ENCODE data around the gene CYLC1.

Gene CYLC1, protein sequence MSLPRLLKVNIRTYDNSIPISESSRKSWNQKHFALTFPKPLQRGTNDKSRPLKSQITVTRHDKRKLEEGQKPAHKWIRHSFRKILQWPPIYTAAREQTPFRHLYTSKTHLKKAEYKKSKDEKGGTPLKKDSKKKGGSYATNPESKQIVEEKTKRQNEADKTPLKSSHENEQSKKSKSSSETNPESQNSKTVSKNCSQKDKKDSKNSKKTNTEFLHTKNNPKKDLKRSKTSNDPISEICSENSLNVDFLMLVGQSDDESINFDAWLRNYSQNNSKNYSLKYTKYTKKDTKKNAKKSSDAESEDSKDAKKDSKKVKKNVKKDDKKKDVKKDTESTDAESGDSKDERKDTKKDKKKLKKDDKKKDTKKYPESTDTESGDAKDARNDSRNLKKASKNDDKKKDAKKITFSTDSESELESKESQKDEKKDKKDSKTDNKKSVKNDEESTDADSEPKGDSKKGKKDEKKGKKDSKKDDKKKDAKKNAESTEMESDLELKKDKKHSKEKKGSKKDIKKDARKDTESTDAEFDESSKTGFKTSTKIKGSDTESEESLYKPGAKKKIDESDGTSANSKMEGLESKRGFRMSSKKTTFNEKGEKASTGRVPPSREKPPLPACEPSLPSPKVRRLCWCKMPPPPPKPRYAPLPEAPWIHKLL

DNA sequence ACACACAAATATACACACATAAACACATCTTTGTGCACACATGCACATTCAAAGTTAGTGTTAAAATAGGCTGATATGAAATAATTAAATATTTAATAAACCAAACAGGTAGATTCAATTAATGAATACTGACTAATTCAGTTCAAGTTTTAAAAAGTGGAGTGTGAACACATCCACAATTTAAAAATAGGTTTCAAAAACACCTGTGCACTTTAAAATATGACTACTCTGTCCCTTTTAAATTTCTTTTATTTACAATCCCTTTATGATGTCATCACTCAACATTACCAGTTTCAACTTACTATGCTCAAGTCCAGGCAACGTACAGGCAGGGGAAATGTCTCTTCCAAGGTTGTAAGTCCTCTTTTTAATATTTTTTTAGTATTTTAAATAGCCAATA, at the start of gene CYLC1:
Gene CYLC1 (plus strand): TSS at position 301 of the 400 bp plus-strand sequence. CDS start 37 bp downstream, at position 338.
- no peak for DNase-seq

- no peak for DNase-seq
Measured at GRCh38 chrX:83819304-83819703, 41.6 kb upstream of the CYLC1 start.

- no peak for DNase-seq
Measured at GRCh38 chrX:83829874-83830273, 31.1 kb upstream of the CYLC1 start.

DNA sequence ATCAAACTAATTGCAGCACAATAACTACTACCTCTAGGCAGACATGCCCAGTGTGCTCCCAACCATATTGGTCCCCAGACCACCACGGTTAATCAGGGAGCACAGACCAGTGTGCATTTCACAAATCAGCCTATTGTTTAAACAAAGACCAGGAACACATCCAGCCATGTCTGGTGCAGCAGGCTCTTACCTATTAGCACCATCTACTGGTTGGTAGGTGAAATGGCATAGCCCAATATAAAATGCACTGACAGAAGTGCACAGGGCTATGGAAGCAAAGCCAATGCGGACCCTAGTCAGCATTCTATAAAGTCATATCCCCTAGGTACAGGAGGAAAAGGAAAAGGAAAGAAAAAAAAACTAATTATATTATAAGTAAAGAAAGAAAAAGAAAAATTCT, 15.5 kb upstream of the CYLC1 start:
- peak; percentile 2 for DNase-seq

GRCh38 chrX:83847339-83847738, 13.6 kb upstream of the CYLC1 start:
- no peak for DNase-seq

DNA sequence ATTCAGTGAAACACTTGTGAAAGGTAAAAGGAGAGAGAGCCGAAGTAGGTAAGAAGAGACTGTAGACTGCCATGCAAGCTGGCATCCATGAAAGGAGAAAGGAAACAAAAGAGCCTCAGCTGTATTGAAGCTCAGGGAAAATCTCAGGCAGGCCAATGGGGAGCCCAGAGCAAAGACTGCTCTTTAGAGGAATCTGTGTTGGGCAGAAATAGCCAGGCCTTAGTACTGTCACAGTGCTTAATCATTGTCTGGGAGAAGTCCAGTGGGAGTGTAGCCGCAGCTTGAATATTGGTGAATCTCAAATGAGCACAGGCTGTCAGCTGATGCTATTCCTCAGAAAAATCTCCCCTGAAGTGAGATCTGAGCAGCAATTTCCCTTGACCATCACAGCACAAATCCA, 27.6 kb downstream of the CYLC1 start:
- DNase-seq, result no peak

GRCh38 chrX:83892433-83892832, 31.5 kb downstream of the CYLC1 start:
- DNase-seq, result no peak

DNA sequence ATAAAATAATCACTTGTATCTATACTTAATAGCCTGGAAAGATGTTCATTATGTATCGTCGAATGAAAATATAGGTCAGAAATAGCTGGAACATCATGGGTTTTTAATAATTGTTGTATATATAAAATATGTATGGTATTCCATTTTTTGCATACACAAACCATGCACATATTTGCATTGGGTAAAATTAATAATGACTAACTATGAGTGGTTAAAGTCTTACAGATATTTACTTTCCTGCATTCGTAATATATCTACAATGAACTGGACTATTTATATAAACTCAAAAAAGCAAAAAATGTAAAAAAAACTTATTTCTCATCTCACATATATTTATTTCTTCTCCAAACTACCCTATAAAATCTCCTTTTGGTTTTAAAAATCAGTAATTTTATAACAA, 46.0 kb downstream of the CYLC1 start:
- no peak for DNase-seq

- no peak for DNase-seq
Measured at GRCh38 chrX:83916525-83916924, 55.6 kb downstream of the CYLC1 start.

GRCh38 chrX:83934220-83934619, 73.3 kb downstream of the CYLC1 start:
- DNase-seq, result no peak

Measured in NCI-H1048 (cell line).